Measurements from ENCODE around the gene ALX3. TPM values are rescaled to one million over a fixed set of nuclear protein-coding genes. Genes with fewer than 3 reads are reported as not detected.

ALX3 gene
- total RNA-seq, 1 donor from 2014 or later, result not detected

Other genes starting within 250 kb of the ALX3 start
- gene CSF1, start 159.8 kb downstream of the ALX3 start, total RNA-seq, result 4.2 and 5.2 TPM in 2 replicates
- 32.7 and 36.1 TPM in 2 replicates for gene AHCYL1, start 85.9 kb downstream of the ALX3 start, total RNA-seq
- 26.8 and 41.5 TPM in 2 replicates for gene STRIP1, start 36.0 kb downstream of the ALX3 start, total RNA-seq
- not detected in 2 replicates for gene UBL4B, start 41.8 kb upstream of the ALX3 start, total RNA-seq
- gene SLC6A17, start 79.8 kb upstream of the ALX3 start, total RNA-seq, result 0.40 and 1.1 TPM in 2 replicates
- 0.44 and 0.99 TPM in 2 replicates for gene KCNC4, start 139.6 kb upstream of the ALX3 start, total RNA-seq

All from lung microvascular endothelial cell (primary cell).